ENCODE data around the gene KCNK3. TPM values are rescaled to one million over a fixed set of nuclear protein-coding genes. Genes with fewer than 3 reads are reported as not detected.

Gene KCNK3
- total RNA-seq, 1 experiment from 2014 or later: not detected

DNA sequence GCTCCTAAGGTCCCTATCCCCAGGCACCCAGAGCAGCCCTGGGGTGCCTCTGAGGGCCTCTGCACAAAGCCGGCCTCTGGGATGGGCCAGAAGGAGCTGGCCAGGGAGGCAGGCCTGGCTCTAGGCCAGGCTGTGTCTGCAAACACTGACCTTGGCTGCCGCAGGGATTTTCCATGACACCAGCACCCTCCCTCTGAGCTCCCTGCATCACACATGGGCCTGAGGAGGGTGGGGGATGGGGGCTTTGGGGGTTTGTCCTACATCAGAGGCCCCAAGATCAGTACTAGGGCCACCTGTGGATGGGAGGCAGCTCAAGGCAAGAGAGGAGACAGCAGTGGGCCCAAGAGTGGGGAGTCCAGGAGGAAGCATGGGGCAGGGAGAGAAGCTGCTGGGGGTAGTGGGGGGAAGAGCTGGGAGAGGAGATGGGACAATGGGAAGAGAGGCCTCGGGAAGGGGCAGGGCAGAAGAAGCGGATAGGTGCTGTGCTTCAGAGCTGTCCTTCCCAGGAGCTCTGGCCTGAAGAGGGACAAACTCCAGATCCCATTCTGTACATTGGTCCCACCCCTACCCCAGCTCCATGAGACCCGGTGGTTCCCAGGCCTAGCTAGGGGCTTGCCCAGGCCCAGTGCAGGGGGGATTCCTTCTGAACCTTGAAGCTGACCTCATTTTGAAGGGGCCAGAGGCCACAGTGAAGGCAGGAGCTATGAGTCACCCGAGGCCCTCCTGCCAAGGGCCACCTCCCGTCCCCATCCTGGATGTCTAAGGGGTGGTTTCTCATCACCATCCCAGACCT lies 28.0 kb downstream of the KCNK3 start:
- in situ Hi-C loops (cut with HindIII; ENCODE audit: low pct_unique_long_range_greater_than_20kb, low sequenced_read_pairs): no loop called here
- no peak for DNase-seq (ENCODE audit: low read depth, low spot score)

GRCh38 chr2:26721115-26722032 lies 28.9 kb downstream of the KCNK3 start:
- in situ Hi-C loops (cut with HindIII; ENCODE audit: low pct_unique_long_range_greater_than_20kb, low sequenced_read_pairs): no loop called here
- no peak for DNase-seq (ENCODE audit: low read depth, low spot score)

- in situ Hi-C loops (cut with HindIII; ENCODE audit: low pct_unique_long_range_greater_than_20kb, low sequenced_read_pairs): no loop called here
- DNase-seq (ENCODE audit: low read depth, low spot score): no peak
Observed at GRCh38 chr2:26722328-26722727, 29.8 kb downstream of the KCNK3 start.

- in situ Hi-C loops (cut with HindIII; ENCODE audit: low pct_unique_long_range_greater_than_20kb, low sequenced_read_pairs): no loop called here
- peak; percentile 22 for DNase-seq (ENCODE audit: low read depth, low spot score)
Observed at GRCh38 chr2:26722911-26723310, 30.4 kb downstream of the KCNK3 start.

DNA sequence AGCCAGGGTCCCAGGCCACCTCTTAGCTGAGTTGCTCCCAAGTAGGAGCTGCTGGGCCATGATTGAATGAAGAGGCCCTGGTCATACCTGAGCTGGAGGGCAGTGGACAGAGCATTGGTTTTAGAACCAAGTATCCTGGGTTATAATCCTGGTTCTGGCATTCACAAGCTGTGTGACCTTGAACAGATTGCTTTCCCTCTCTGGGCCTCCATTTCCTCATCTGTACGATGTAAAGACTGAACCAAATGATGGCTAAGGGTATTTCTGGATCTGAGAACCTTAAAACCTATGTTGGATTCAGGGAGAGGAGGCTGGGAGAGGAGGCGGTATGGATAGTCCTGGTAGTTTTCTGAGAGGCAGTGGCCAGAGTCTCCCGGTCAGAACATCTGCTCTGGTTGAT lies 31.0 kb downstream of the KCNK3 start:
- in situ Hi-C loops (cut with HindIII; ENCODE audit: low pct_unique_long_range_greater_than_20kb, low sequenced_read_pairs): no loop called here
- no peak for DNase-seq (ENCODE audit: low read depth, low spot score)

DNA sequence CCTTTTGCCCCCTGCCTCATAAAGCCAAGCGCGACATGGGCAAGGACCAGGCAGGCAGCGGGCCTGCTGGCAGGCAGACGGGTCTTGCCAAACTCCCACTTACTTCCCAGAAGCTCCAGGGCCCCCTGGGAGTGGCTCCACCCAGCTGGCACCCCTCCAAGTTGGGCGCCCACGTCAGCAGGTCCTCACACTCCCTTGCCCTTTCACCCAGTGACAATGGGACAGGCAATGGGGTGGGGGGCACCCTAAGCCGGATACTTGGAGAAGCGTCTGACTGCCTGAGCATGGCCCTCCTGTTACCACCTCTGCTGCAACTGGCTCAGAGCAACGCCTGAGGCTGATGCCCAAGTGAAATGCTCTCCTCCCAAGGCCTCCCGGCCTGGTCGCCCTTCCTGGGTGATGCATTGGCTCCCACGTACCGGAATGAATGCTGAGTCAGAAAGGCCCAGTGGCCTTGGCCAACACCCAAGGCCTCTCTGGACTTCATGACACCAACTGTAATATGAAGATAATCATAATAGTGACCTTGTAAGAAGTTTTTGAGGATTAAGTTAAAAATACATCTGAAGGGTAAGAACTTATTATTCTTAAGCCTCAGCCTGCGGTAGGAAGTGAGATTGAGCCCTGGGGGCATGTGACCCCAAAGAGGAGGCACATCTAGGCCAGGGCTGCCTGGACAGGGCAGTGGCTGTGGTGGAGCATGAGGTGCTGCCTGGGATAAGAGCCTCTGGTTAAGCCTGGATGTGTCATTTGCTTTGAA lies 31.6 kb downstream of the KCNK3 start:
- in situ Hi-C loops (cut with HindIII; ENCODE audit: low pct_unique_long_range_greater_than_20kb, low sequenced_read_pairs): no loop called here
- DNase-seq (ENCODE audit: low read depth, low spot score): no peak

- no peak for DNase-seq (ENCODE audit: low read depth, low spot score)
- in situ Hi-C loops (cut with HindIII; ENCODE audit: low pct_unique_long_range_greater_than_20kb, low sequenced_read_pairs): no loop called here
Observed at GRCh38 chr2:26724784-26725520, 32.4 kb downstream of the KCNK3 start.

DNA sequence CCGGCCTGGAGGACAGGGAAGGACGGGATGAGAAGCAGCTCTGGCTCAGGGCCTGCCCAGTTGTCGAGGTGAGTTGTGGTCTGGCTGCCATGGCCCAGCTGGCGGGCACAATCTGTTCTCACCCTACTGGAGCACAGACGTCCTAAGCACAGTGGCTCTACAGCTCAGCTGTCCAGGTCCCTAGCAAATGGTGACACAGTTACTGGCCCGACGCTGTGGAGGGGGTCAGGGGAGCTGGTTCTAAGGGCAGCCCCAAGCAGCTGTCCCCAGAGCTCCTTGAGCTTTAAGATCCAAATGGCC lies 32.9 kb downstream of the KCNK3 start:
- in situ Hi-C loops (cut with HindIII; ENCODE audit: low pct_unique_long_range_greater_than_20kb, low sequenced_read_pairs): no loop called here
- DNase-seq (ENCODE audit: low read depth, low spot score): no peak

GRCh38 chr2:26726228-26726627 lies 33.7 kb downstream of the KCNK3 start:
- in situ Hi-C loops (cut with HindIII; ENCODE audit: low pct_unique_long_range_greater_than_20kb, low sequenced_read_pairs): no loop called here
- no peak for DNase-seq (ENCODE audit: low read depth, low spot score)

GRCh38 chr2:26727641-26728561 lies 35.4 kb downstream of the KCNK3 start:
- in situ Hi-C loops (cut with HindIII; ENCODE audit: low pct_unique_long_range_greater_than_20kb, low sequenced_read_pairs): no loop called here
- no peak for DNase-seq (ENCODE audit: low read depth, low spot score)

DNA sequence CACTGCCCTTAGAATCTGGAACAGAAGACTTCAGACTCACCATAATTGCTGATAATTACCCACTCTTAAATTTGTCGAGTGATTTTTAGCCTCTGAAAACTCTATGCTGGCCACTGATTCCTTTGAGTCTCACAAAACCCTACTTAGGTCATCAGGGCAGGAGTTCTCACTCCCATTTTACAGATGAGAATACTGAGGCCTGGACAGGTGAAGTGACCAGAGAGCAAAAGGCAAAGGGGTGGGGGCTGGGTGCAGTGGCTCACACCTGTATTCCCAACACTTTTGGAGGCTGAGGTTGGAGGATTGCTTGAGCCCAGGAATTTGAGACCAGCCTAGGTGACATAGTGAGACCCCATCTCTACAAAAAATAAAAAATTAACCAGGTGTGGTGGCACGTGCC lies 36.8 kb downstream of the KCNK3 start:
- no peak for DNase-seq (ENCODE audit: low read depth, low spot score)
- in situ Hi-C loops (cut with HindIII; ENCODE audit: low pct_unique_long_range_greater_than_20kb, low sequenced_read_pairs): no loop called here

DNA sequence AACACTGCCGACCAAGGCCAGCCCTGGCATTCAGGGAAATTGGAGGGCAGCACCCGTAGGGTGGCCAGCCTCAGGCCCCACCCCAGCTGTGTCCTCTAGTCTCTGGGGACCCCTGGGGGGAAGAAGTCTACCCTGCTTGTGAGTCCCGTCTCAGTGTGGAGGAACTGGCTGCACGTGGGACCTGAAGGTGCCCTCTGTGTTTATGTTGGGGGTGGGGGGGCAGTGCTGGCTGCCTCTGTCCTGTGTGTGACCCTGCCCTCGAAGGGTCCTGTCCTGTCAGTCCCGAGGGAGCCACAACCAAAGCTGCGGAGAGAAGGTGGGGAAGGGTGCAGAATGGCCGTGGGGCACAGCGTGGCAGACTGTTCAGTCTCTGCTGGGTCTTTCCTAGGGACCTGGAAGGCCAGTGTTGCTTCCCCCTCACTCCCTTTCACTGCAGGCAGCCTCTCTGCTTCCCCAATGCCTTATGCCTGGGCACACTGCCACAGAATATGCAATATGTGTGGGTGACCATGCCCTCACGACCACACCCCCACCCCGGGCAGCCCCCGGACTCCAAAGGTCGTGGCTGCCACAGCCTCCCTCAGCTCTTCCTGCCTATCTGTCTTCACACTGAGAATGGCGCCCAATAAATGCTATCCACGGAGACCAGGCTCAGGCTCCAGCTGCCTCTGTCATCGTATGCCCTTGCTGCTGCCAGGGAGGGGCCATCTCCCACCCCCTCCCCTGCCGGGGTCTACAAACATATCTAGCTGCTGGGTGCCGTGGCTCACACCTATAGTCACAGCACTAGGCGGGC lies 38.2 kb downstream of the KCNK3 start:
- in situ Hi-C loops (cut with HindIII; ENCODE audit: low pct_unique_long_range_greater_than_20kb, low sequenced_read_pairs): no loop called here
- no peak for DNase-seq (ENCODE audit: low read depth, low spot score)

DNA sequence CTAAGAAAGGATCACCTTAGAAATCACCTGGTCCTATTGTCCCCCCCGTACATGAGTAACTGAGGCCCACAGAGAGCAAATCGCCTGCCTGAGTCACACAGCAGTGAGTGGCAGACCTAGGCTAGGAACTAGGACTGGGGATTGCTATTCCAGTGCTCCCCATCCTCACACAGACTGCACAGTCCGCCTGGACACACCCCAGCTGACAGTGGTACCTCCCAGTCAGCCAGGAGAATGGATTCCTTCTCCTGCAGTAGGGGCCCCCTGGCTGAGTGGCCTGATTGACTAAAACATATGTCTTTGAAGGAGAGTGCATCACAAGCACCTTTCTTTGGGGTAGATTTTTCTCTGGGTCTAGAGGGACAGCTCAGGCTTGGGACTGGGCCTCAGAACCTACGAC lies 39.2 kb downstream of the KCNK3 start:
- in situ Hi-C loops (cut with HindIII; ENCODE audit: low pct_unique_long_range_greater_than_20kb, low sequenced_read_pairs): no loop called here
- DNase-seq (ENCODE audit: low read depth, low spot score): no peak

DNA sequence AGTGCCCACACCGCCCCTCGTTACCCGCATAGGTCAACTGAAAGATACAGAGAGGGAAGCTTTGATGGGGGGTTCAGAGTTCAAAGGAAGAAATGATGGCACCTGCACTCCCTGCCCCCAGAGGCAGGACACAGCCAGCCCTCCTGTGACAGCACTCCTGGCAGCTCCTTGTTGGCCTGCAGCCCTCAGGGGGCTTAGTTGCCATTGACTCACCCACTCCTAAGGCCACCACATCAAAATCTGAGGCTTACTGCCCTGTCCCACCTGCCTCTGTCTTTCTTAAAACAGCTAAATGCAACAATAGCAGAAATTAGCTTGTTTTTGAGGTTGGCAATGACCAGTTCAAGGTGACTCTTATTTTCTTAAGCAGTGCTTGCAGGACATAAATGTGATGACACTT lies 39.9 kb downstream of the KCNK3 start:
- in situ Hi-C loops (cut with HindIII; ENCODE audit: low pct_unique_long_range_greater_than_20kb, low sequenced_read_pairs): no loop called here
- no peak for DNase-seq (ENCODE audit: low read depth, low spot score)

- no peak for DNase-seq (ENCODE audit: low read depth, low spot score)
- in situ Hi-C loops (cut with HindIII; ENCODE audit: low pct_unique_long_range_greater_than_20kb, low sequenced_read_pairs): no loop called here
Observed at GRCh38 chr2:26733413-26733812, 40.9 kb downstream of the KCNK3 start.

- no peak for DNase-seq (ENCODE audit: low read depth, low spot score)
- in situ Hi-C loops (cut with HindIII; ENCODE audit: low pct_unique_long_range_greater_than_20kb, low sequenced_read_pairs): no loop called here
Observed at GRCh38 chr2:26735097-26735496, 42.6 kb downstream of the KCNK3 start.

All from SK-MEL-5 (cell line).